ENCODE measurements around the gene UVRAG.
A peak's percentile ranks its signal among the peaks of the same experiment; 100 is the strongest.

The UVRAG gene

GRCh38 chr11:76147106-76147740 is 332.2 kb downstream of the UVRAG start:
- H3K4me3 ChIP-seq (ENCODE audit: low read depth, low read length), result no peak overlapping the region
- DNase-seq (ENCODE audit: low read depth), result no peak

GRCh38 chr11:76148231-76148630 is 333.2 kb downstream of the UVRAG start:
- DNase-seq (ENCODE audit: low read depth), result no peak
- no peak overlapping the region for H3K4me3 ChIP-seq (ENCODE audit: low read depth, low read length)

GRCh38 chr11:76148941-76149613 is 334.1 kb downstream of the UVRAG start:
- DNase-seq (ENCODE audit: low read depth), result no peak
- no peak overlapping the region for H3K4me3 ChIP-seq (ENCODE audit: low read depth, low read length)

GRCh38 chr11:76149713-76150112 is 334.7 kb downstream of the UVRAG start:
- no peak for DNase-seq (ENCODE audit: low read depth)
- H3K4me3 ChIP-seq (ENCODE audit: low read depth, low read length), result no peak overlapping the region

DNA sequence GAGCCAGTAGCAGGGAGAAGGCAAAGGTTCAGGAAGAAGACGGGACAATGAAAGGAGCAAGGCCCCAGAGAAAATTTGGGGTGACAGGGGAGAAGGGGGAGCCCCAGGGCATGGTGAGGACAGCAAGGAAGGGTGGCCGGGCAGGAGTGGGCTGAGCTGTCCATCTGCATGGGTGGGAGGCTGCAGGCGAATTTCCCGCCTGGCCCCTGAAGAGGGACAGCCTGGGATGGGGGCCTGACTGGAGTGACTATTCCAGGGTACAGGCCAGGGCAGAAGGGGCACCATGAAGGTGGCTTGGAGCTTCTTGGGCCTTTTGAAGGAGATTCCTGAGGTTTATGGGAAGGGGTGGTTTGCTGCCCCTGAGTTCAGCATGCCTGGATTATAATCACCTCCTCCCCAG is 335.1 kb downstream of the UVRAG start:
- H3K4me3 ChIP-seq (ENCODE audit: low read depth, low read length), result no peak overlapping the region
- no peak for DNase-seq (ENCODE audit: low read depth)

GRCh38 chr11:76151556-76152085 is 336.6 kb downstream of the UVRAG start:
- DNase-seq (ENCODE audit: low read depth), result no peak
- H3K4me3 ChIP-seq (ENCODE audit: low read depth, low read length), result no peak overlapping the region

GRCh38 chr11:76152086-76152681 is 337.2 kb downstream of the UVRAG start:
- DNase-seq (ENCODE audit: low read depth), result no peak
- peak overlapping the region; percentile 32 for H3K4me3 ChIP-seq (ENCODE audit: low read depth, low read length)

DNA sequence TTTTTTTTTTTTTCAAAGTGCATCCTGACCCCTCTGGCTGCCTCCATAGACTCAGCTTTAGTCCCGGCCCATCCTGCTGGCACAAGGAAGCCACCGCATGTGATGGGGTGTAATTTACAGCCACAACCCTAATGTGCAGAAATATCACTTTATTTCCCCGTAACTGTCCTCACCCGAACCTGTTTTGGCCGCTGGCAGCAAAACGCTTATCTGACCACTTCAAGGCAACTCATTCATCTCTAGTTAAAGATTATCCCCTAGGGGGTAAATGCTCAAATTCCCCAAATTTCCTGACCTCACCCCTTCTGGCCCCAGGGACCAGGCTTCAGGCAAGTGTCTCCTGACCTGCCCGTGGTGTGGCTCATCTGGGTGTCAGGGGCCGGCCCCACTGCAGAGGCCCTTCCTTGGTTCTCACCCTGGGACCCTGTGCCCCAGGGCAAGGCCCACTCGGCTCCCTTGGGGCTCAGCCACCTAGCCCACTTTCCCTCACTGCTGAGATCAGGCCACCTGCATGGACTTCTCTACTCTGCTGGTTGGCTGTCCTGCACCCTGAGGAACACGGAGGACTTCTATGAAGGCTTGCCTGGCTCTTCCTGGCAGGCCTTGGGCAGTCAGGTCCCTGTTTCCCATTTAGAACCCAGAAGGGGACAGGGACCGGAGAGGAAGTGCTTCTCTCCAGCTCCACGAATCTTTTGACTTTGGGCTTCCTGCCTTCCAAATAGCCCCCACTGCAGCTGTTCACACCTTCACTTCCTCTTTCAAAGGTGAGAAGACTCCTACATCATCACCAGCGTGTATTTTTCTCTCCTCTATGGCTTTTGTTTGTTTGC is 337.9 kb downstream of the UVRAG start:
- DNase-seq (ENCODE audit: low read depth), result no peak
- no peak overlapping the region for H3K4me3 ChIP-seq (ENCODE audit: low read depth, low read length)

GRCh38 chr11:76153571-76153923 is 338.5 kb downstream of the UVRAG start:
- H3K4me3 ChIP-seq (ENCODE audit: low read depth, low read length), result no peak overlapping the region

DNA sequence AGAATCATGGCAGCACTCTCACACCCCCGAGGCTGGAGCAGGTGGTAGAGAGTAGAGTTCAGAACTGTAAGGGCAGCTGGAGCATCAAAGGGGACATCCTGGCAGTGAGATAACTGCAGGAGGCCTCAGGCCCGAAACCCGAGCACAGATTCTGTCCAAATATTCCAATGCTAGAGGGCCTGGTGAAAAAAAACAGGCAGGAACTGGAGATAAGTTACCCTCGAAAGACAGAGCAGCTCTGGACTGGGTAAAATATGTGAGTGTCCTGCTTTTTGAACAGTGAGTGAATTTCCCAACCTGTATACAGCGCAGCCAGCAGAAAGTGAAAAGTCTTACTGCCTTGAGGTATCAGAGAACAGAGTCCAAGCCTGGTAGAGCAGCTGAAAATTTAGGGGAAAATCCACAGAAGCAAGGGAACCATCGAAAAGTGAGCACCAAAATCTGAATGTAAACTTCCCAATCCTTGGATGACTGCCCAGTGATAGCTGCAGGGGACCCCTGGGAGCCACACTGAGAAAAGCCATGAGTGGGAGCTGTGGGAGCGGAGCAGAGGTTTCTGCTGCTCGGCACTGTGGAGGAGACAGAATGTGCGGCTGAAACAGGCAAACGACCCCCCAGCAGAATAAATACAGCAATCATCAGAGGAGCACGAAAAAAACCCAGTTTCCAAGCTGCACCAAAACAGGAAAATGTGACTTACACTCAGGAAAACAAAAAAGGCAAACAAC is 340.7 kb downstream of the UVRAG start:
- no peak overlapping the region for H3K4me3 ChIP-seq (ENCODE audit: low read depth, low read length)
- DNase-seq (ENCODE audit: low read depth), result no peak

More at GRCh38 chr11:76153571-76153923, 338.5 kb downstream of the UVRAG start:
- DNase-seq (ENCODE audit: low read depth), result no peak

GRCh38 chr11:76156971-76157427 is 342.0 kb downstream of the UVRAG start:
- DNase-seq (ENCODE audit: low read depth), result no peak
- no peak overlapping the region for H3K4me3 ChIP-seq (ENCODE audit: low read depth, low read length)

- H3K4me3 ChIP-seq (ENCODE audit: low read depth, low read length), result no peak overlapping the region
- DNase-seq (ENCODE audit: low read depth), result no peak
Observed at GRCh38 chr11:76157891-76158290, 342.9 kb downstream of the UVRAG start.

DNA sequence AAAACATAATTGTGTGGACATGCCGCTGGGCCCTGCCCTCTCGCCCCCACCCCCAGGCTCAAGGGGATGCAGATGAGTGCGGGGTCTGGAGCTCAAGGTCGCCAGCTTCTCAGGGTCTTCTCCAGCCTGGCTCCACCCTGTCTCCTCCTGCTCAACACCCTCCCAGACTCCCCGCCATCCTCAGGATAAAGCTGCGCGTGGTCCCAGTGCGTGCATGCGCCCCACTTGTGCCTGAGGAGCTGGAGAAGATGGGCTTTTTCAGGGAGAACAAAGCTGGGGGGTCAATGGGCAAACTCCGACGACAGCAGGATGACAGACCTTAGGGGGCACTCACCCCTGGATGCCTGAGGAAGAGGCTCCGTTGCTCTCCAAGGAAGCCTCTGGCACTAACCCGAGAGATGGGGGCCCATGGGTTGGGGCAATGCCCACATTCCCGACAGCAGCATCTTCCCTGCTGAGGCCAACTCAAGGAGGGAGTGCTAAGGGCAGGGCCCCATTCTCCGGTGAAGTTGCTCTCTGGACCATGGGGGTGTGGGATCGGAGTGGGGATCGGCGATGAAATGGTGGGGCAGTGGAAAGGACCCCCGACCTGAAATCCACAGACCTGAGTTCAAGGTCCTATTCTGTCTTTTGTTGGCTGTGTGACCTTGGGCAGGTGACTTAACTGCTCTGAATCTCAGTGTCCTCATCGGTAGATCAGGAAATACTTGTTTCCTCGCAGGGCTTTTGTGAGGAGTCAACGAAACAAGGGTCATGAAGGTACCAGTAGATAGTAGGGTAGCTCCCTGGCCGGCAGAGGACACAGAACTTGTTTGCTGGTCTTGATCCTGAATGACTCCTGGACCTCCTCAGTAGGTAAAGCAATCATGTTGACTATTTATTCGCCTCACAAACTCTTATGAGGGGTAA is 343.6 kb downstream of the UVRAG start:
- no peak for DNase-seq (ENCODE audit: low read depth)
- H3K4me3 ChIP-seq (ENCODE audit: low read depth, low read length), result no peak overlapping the region

GRCh38 chr11:76159303-76159937 is 344.4 kb downstream of the UVRAG start:
- DNase-seq (ENCODE audit: low read depth), result no peak
- no peak overlapping the region for H3K4me3 ChIP-seq (ENCODE audit: low read depth, low read length)

DNA sequence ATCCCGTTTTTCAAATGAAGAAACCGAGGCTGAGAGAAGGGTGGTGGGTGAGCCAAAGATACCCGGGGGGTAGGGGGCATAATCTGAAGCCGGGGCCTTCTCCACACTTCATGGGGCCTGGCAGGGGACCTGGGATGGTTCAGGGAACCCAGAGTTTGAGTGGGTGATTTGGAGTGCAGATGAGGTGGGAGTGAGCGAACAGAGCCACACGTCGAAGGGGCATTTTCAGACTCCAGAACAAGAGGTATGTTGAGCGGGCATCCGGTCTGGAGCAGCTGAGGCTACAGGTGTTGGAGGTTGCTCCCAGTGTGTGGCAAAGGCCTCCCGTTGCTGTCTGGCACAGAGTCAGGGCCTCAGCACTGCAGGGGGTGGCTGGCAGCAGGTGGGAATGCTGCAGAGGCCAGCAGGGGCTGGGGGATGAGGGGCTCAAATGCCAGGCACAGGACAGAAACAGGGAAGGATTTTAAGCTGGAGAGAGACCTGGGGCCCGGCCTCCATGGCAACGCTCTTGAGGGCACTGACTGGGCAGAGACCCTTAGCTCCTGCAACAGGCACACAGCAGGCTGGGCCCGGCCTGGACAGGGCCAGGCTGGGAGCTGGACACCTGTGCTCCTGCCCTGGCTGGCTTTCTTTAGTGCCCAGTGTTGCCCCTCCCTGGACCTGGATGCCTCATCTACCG is 345.1 kb downstream of the UVRAG start:
- H3K4me3 ChIP-seq (ENCODE audit: low read depth, low read length), result no peak overlapping the region
- DNase-seq (ENCODE audit: low read depth), result no peak

GRCh38 chr11:76160856-76161255 is 345.8 kb downstream of the UVRAG start:
- no peak overlapping the region for H3K4me3 ChIP-seq (ENCODE audit: low read depth, low read length)
- DNase-seq (ENCODE audit: low read depth), result no peak

DNA sequence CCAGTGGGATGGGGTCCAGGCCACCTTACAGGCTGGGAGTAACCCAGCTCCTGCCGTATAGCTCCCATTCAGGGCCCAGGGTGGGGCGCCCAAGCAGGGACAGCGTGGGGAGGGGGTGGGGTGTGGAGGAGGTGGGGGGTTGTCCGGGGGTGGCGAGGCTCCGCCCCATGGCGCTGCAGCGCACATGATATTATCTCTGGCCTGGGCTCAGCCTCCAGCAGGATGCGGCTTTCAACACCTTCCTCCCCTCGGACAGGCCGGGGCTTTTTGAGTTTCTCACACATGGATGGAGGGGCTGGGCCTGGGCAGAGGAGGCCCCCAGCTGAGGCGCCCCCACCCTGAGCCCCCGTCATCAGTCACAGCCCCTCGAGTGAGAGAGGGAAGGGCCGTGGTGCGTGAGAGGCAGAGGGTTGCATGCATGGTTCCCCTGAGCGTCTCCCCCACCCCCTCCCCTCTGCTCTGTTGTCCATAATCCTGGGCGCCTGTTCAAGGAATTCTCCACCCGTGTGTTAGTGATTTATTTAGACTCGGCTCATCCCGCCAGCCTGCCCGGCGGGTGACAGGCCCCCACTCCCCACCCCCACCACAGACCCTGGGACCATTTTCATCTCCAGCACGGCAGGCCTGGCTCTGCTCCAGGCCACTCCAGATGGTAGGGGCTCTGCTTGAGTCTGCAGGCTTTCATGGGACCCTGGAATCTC is 346.4 kb downstream of the UVRAG start:
- peak; percentile 27 for DNase-seq (ENCODE audit: low read depth)
- no peak overlapping the region for H3K4me3 ChIP-seq (ENCODE audit: low read depth, low read length)
